Measurements from ENCODE around the gene YPEL2.

The YPEL2 gene

GRCh38 chr17:59400858-59401257 is 69.4 kb downstream of the YPEL2 start:
- H3K36me3 ChIP-seq (ENCODE audit: control insufficient read depth in 2 of 2, insufficient read depth in 1 of 2, low read length in 2 of 2) = peaks cover 0 to 5% of the 10 kb centered on the region in 2 experiments; a peak in 1 of 3 replicates
- H3K9me3 ChIP-seq (ENCODE audit: control insufficient read depth, insufficient read depth, low read depth, low read length) = no peaks in the 10 kb centered on the region
- no peaks in the 10 kb centered on the region for H3K4me1 ChIP-seq (ENCODE audit: control insufficient read depth, insufficient read depth, low read length)
- H3K27ac ChIP-seq (ENCODE audit: extremely low read depth, low read depth, low read length) = no peak overlapping the region
- ChIA-PET POLR2A (no interaction called here), CTCF (interaction anchor here (1.0 to 1.5 kb wide), 3 partner anchors 12 to 90 kb away, joined by 3 read pairs; no protein-coding TSS in a partner anchor)
- no peak overlapping the region for H3K4me3 ChIP-seq (ENCODE audit: low read depth, low read length)
- no peak for TF ChIP-seq ZSCAN5A (tag by site-specific recombination; IDR thresholded peaks at IDR 0.05)
- no peak for TF ChIP-seq KLF16 (tag by site-specific recombination; IDR thresholded peaks at IDR 0.05)
- no peak for TF ChIP-seq ZNF175 (tag by site-specific recombination; IDR thresholded peaks at IDR 0.05)
- no peak for TF ChIP-seq ZNF621 (tag by site-specific recombination; IDR thresholded peaks at IDR 0.05)
- TF ChIP-seq ZNF266 (tag by site-specific recombination; IDR thresholded peaks at IDR 0.05; ENCODE audit: low read depth) = no peak
- TF ChIP-seq GLIS1 (tag by site-specific recombination; IDR thresholded peaks at IDR 0.05) = no peak
- TF ChIP-seq ZNF785 (tag by site-specific recombination; IDR thresholded peaks at IDR 0.05) = no peak
- no peak for TF ChIP-seq ZNF624 (tag by site-specific recombination; IDR thresholded peaks at IDR 0.05)
- TF ChIP-seq ZNF423 (tag by site-specific recombination; IDR thresholded peaks at IDR 0.05) = no peak

- H3K36me3 ChIP-seq (ENCODE audit: control insufficient read depth in 2 of 2, insufficient read depth in 1 of 2, low read length in 2 of 2) = peaks cover 0 to 5% of the 10 kb centered on the region in 2 experiments; a peak in 1 of 3 replicates
- H3K4me3 ChIP-seq (ENCODE audit: low read depth, low read length) = no peak overlapping the region
- H3K9me3 ChIP-seq (ENCODE audit: control insufficient read depth, insufficient read depth, low read depth, low read length) = no peaks in the 10 kb centered on the region
- CTCF ChIA-PET = interaction anchor here (1.0 to 2.0 kb wide), 4 partner anchors 13 to 91 kb away, joined by 3 to 5 read pairs (median 3); no protein-coding TSS in a partner anchor
- peaks cover 3% of the 10 kb centered on the region; the same call in 1 of the 2 replicates for H3K4me1 ChIP-seq (ENCODE audit: control insufficient read depth, insufficient read depth, low read length)
- no peak overlapping the region for H3K27ac ChIP-seq (ENCODE audit: extremely low read depth, low read depth, low read length)
- POLR2A ChIA-PET = no interaction called here
- TF ChIP-seq ZNF488 (tag by site-specific recombination; IDR thresholded peaks at IDR 0.05) (no peak), ZNF701 (tag by site-specific recombination; IDR thresholded peaks at IDR 0.05) (no peak), ZBTB10 (tag by site-specific recombination; IDR thresholded peaks at IDR 0.05) (no peak), ZNF558 (tag by site-specific recombination; IDR thresholded peaks at IDR 0.05) (no peak), ZNF776 (tag by site-specific recombination; IDR thresholded peaks at IDR 0.05; ENCODE audit: borderline replicate concordance) (no peak), ZNF404 (tag by site-specific recombination; IDR thresholded peaks at IDR 0.05) (no peak), ZNF521 (tag by site-specific recombination; IDR thresholded peaks at IDR 0.05) (no peak), ZNF24 (tag by site-specific recombination; IDR thresholded peaks at IDR 0.05) (no peak), TSHZ1 (tag by site-specific recombination; IDR thresholded peaks at IDR 0.05; ENCODE audit: borderline replicate concordance) (no peak), ZNF416 (tag by site-specific recombination; IDR thresholded peaks at IDR 0.05) (no peak), ZBTB49 (tag by site-specific recombination; IDR thresholded peaks at IDR 0.05; ENCODE audit: low read depth) (no peak), REST (tag by site-specific recombination; IDR thresholded peaks at IDR 0.05) (no peak)
These were observed 69.8 kb downstream of the YPEL2 start for GRCh38 chr17:59401274-59401673.

Measured in HEK293 (cell line).